GM12864 (cell line): ENCODE data around the gene CPAMD8.

Experiments
- DNase-seq: peaks from one replicate; pipeline ENCODE4 v3.0.0-alpha.2; 2011; ENCODE audit warnings: low read depth
- H3K4me3 ChIP-seq: 2 replicates; pipeline ENCODE4 v1.5.1; 2011; ENCODE audit warnings: mild to moderate bottlenecking, low read depth, low read length, control low read depth
- CTCF ChIP-seq: IDR thresholded peaks from 2 replicates; pipeline ENCODE4 v1.5.1; 2011; ENCODE audit warnings: low read depth, mild to moderate bottlenecking, moderate library complexity, low read length, control low read depth, inconsistent platforms; ENCODE audit errors: missing control alignments

Gene CPAMD8

GRCh38 chr19:16889366-16889882 lies 137.2 kb downstream of the CPAMD8 start:
- TF ChIP-seq CTCF = no peak
- H3K4me3 ChIP-seq = no peak overlapping the region
- no peak for DNase-seq

DNA sequence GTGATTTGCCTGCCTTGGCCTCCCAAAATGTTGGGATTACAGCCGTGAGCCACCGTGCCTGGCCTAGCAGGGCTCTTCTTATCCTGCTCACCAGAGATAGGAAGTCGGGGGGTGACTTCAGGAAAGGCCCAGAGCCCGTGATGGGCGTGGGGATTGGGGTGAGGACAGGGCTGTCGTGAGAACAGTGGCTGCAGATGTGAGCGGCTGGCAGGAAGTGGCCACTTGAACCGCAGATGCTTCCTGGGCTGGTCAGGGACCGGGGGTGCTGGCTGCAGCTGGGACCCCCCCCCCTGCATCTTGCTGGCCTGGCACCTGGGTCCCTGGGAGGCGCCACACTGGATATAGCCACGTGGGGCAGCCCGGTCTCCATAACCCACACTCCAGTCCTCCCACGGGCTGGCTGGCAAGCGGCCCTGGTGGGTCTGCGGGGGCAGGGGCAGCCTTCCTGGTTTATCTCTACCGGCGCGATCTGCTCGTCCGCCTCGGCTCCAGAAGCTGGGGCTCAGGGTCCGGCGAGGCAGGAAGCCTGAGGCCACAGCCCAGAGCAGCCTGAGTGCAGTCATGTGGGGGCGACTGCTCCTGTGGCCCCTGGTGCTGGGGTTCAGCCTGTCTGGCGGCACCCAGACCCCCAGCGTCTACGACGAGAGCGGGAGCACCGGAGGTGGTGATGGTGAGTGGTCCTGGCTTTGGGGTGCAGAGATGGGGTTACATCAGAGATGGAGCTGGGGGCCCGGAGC lies 137.8 kb downstream of the CPAMD8 start, which contains the start of gene F2RL3:
Gene F2RL3, plus strand, starts transcription at position 371 of the 737 bp plus-strand sequence. Its CDS starts 191 bp downstream, at position 562.
- no peak for DNase-seq
- no peak for TF ChIP-seq CTCF
- H3K4me3 ChIP-seq = no peak within 1 kb of the TSS; the same call in 1 of the 2 replicates

GRCh38 chr19:16887353-16888265 lies 139.0 kb downstream of the CPAMD8 start:
- DNase-seq = no peak
- TF ChIP-seq CTCF = no peak
- no peak overlapping the region for H3K4me3 ChIP-seq

GRCh38 chr19:16886305-16886880 lies 140.2 kb downstream of the CPAMD8 start:
- no peak overlapping the region for H3K4me3 ChIP-seq
- no peak for TF ChIP-seq CTCF
- DNase-seq = no peak

GRCh38 chr19:16885166-16885565 lies 141.4 kb downstream of the CPAMD8 start:
- DNase-seq = no peak
- no peak for TF ChIP-seq CTCF
- no peak overlapping the region for H3K4me3 ChIP-seq

DNA sequence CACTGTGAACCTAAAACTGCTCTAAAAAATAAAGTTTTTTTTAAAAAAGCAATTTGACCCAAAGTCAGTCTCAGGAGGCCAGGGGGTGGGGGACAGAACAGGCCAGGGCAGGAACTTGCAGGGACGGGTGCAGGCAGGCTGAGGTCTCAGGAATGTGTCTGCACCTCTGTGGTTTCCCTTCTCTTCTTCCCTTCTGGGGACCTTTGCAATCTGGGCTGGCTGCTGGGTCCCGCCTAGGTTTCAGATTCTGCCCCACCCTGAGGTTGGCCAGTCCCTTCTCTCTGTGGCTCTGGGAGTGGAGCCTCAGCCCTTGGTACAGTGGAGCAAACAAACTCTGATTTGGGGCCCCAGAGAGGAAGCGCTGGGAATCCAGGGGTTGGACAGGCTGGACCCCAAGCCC lies 143.1 kb downstream of the CPAMD8 start:
- DNase-seq = no peak
- TF ChIP-seq CTCF = no peak
- no peak overlapping the region for H3K4me3 ChIP-seq
